WERI-Rb-1 (cell line): ENCODE data around the gene PLA2G4A.

Experiments used
- DNase-seq: peaks from one replicate; pipeline ENCODE4 v3.0.0-alpha.2; 2020
- H3K27ac ChIP-seq: fragments of 250-450 bp; sonication (Bioruptor Pico); 2 replicates; pipeline ENCODE4 v1.5.1; 2020; ENCODE audit warnings: mild to moderate bottlenecking, moderate library complexity
- H3K27me3 ChIP-seq: fragments of 250-450 bp; sonication (Bioruptor Pico); 2 replicates; pipeline ENCODE4 v1.5.1; 2021; ENCODE audit warnings: mild to moderate bottlenecking, low read depth, moderate library complexity; ENCODE audit not compliant: insufficient read depth, severe bottlenecking
- H3K36me3 ChIP-seq: fragments of 250-450 bp; sonication (Bioruptor Pico); 2 replicates; pipeline ENCODE4 v1.5.1; 2020; ENCODE audit warnings: mild to moderate bottlenecking, moderate library complexity
- H3K4me3 ChIP-seq: 2 replicates; pipeline ENCODE4 v1.5.1; 2011; ENCODE audit warnings: low read depth, mild to moderate bottlenecking, control low read depth, low read length
- H3K9me3 ChIP-seq: fragments of 250-450 bp; sonication (Bioruptor Pico); 2 replicates; pipeline ENCODE4 v1.5.1; 2021; ENCODE audit warnings: mild to moderate bottlenecking, moderate library complexity; ENCODE audit not compliant: severe bottlenecking
- CTCF ChIP-seq: IDR thresholded peaks from 2 replicates; pipeline ENCODE4 v1.5.1; 2011; ENCODE audit warnings: low read depth, mild to moderate bottlenecking, control low read depth, inconsistent platforms, low read length

The PLA2G4A gene

DNA sequence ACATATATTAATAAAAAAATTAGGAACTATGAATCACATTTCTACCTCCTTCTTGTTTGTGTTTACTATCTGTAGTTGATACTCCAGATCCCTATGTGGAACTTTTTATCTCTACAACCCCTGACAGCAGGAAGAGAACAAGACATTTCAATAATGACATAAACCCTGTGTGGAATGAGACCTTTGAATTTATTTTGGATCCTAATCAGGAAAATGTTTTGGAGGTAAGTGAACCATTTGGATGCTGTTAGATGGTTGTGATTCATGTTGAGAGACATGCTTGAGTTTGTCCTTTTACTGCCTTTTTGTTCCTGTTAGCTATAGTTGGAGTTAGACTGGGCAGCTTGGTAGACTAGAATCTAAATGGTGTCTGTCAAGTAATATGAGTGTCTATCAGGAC lies 64.2 kb downstream of the PLA2G4A start:
- no peak for DNase-seq
- no peak for TF ChIP-seq CTCF
- no peaks in the 10 kb centered on the region for H3K36me3 ChIP-seq
- no peak overlapping the region for H3K4me3 ChIP-seq
- H3K27me3 ChIP-seq: no peaks in the 10 kb centered on the region
- no peak overlapping the region for H3K27ac ChIP-seq
- H3K9me3 ChIP-seq: no peaks in the 10 kb centered on the region

GRCh38 chr1:186894415-186894814 lies 65.7 kb downstream of the PLA2G4A start:
- Histone ChIP-seq H3K27ac (no peak overlapping the region), H3K36me3 (no peaks in the 10 kb centered on the region), H3K9me3 (no peaks in the 10 kb centered on the region), H3K27me3 (no peaks in the 10 kb centered on the region), H3K4me3 (no peak overlapping the region)
- DNase-seq: no peak
- no peak for TF ChIP-seq CTCF

- no peaks in the 10 kb centered on the region for H3K36me3 ChIP-seq
- H3K9me3 ChIP-seq: no peaks in the 10 kb centered on the region
- no peaks in the 10 kb centered on the region for H3K27me3 ChIP-seq
- DNase-seq: no peak
- H3K4me3 ChIP-seq: no peak overlapping the region
- TF ChIP-seq CTCF: no peak
- H3K27ac ChIP-seq: no peak overlapping the region
These were observed 67.5 kb downstream of the PLA2G4A start for GRCh38 chr1:186896211-186896610.

- Histone ChIP-seq H3K36me3 (no peaks in the 10 kb centered on the region), H3K27ac (no peak overlapping the region), H3K4me3 (no peak overlapping the region), H3K9me3 (no peaks in the 10 kb centered on the region), H3K27me3 (no peaks in the 10 kb centered on the region)
- DNase-seq: no peak
- TF ChIP-seq CTCF: no peak
These were observed 68.3 kb downstream of the PLA2G4A start for GRCh38 chr1:186897008-186897407.

GRCh38 chr1:186899577-186899976 lies 70.8 kb downstream of the PLA2G4A start:
- no peak for DNase-seq
- H3K27ac ChIP-seq: no peak overlapping the region
- no peak overlapping the region for H3K4me3 ChIP-seq
- H3K36me3 ChIP-seq: no peaks in the 10 kb centered on the region
- no peaks in the 10 kb centered on the region for H3K27me3 ChIP-seq
- no peak for TF ChIP-seq CTCF
- no peaks in the 10 kb centered on the region for H3K9me3 ChIP-seq

- Histone ChIP-seq H3K27ac (no peak overlapping the region), H3K27me3 (no peaks in the 10 kb centered on the region), H3K36me3 (no peaks in the 10 kb centered on the region), H3K9me3 (no peaks in the 10 kb centered on the region), H3K4me3 (no peak overlapping the region)
- no peak for TF ChIP-seq CTCF
- DNase-seq: no peak
These were observed 71.2 kb downstream of the PLA2G4A start for GRCh38 chr1:186899977-186900376.
